Measurements from ENCODE around the gene SNTG2.
A peak's percentile ranks its signal among the peaks of the same experiment; 100 is the strongest.

SNTG2 gene

DNA sequence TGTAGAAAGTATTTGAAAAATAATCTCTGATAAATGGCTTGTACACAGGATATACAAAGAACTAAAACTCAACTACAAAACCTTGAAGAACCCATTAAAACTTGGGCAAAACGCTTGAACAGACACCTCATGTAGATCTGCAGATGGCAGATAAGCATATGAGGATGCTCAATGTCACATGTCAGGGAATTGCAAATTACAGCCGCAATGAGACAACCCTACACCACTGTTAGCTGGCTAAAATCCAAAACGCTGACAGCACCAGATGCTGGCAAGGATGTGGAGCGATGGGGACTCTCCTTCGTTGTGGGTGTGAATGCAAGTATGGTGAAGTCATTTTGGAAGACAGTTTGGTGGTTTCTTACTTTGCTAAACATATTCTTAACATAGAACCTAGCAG lies 53.7 kb downstream of the SNTG2 start:
- DNase-seq, result no peak

DNA sequence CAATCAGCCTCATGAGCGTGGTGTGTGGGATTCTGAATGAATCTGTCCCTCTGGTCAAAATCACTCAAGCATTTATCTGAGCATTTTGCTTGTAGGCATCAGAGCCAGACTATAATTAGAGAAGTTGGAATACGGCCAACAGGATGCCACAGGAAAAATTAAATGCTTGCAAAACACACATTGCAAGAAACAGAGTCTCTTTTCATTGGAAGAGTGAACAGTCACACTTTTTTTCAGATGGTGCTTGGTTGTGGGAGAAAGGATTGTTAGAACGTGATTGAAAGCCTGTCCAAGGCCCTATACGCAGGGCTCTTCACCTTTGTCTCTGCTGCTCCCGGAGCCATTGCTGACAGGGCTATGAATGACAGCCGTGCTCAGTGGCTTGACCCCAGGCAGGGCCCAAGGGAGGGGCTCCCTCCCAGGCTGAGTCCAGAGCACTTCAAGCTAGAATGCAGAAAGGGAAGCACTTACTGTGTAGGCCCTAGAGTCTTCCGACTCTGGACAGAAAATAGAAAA lies 59.8 kb downstream of the SNTG2 start:
- DNase-seq, result peak; percentile 6

DNA sequence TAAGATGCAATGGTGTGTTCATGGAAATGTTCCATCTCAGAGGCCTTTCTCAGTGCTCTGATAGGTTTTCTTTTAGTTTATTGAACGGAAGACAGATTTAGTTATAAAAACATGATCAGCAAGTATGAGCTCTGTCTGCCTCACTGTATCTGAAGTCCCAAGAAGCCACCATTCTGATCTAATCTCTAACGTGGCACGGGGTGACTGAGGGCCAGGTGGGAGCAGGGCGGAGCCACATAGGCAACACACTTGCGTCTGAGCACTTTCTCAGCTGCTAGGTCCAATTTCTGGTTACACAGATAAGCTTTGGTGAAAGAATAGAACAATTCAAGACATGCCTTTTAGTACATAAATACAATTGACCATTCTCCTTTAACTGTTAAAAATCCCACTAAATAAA lies 60.4 kb downstream of the SNTG2 start:
- DNase-seq, result no peak

DNA sequence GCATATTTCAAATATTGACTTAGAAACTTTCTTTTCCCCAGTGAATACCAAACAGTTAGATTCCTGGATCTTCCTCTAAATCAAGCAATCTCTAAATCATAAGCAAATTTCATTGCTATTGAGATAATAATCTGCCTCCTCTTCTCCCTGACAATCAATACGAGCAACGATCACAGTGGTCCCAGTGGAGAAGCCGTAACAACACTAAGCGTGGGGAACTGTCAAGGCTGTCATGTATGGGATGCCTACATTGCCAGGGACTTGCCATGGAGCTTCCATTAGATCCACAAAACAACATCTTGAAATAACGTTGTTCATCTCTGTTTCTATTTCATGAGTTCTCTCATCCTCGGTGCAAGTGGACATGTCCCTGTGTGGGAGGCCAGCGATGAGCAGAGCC lies 61.3 kb downstream of the SNTG2 start:
- DNase-seq, result no peak

DNA sequence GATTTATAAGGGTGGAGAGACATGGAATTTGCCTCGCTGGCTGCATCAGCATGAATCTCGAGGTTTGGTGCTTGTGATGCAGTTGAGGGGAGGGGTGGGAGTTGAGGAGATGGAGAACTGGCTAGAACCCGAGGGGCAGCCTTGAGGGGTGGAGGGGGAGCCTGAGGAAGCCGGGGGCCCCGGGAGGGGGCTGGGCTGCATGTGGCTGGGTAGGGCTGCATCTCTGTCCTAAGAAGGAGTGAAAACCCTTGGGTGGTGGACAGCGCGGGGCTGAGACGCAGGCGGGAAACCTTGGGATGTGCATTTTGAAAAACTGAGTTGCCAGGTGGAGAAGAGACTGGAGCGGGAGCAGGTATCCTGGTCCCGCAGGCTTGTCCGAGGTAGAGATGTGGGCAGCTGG lies 64.2 kb downstream of the SNTG2 start:
- DNase-seq, result no peak

DNA sequence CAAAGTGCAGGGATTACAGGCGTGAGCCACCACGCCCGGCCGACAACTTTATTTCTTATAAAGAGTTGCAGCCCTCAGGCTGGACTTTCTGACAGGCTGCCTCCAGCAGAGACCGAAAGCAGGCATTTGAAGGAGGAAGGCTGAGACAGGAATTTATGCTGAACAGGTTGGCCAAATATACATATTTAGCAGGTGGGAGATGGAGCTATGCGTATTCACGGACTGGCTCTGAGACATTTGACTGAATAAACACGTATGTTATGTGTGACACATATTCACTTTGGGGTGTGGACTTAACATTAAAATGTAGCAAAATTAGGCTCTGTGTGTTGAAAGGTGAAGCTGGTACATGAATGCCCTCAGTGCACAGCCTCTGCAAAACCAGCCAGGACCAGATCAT lies 65.9 kb downstream of the SNTG2 start:
- no peak for DNase-seq

DNA sequence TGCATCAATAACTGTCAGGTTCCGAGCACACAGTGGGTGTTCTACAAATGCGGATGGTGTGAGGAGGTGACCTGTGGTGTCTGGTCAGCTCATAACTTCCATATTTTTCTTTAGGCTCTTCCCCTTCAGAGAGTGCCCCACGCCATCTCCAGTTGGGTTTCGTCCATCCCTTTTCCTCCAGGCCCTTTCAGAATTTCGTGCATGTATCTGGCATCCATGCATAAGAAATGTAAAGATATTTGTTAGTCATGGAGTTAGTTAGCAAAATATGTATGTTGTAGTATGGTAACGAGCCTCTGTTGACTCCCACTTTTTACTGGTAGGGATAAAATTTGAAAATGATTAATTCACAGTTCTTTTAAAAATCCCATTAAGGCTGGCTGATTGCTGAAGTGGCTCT lies 67.2 kb downstream of the SNTG2 start:
- no peak for DNase-seq

DNA sequence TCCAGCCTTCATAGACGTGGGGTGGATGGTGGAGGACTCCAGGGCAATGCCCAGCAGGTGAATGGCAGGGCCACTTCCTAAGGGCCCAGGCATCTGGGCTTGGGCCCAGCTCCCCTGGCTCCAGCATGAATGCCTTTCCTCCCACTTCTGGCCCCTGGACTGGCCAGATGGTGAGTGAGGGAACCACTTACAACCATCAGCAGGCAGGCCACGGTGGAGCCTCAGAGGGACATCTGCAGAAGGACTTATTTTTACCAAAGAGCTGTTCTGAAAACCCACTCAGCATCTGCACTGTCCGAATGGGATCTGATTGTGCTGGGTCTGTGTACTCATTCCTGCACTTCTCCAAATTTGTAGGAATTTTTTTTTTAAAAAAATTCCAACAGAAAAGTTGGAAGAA lies 69.6 kb downstream of the SNTG2 start:
- no peak for DNase-seq

DNA sequence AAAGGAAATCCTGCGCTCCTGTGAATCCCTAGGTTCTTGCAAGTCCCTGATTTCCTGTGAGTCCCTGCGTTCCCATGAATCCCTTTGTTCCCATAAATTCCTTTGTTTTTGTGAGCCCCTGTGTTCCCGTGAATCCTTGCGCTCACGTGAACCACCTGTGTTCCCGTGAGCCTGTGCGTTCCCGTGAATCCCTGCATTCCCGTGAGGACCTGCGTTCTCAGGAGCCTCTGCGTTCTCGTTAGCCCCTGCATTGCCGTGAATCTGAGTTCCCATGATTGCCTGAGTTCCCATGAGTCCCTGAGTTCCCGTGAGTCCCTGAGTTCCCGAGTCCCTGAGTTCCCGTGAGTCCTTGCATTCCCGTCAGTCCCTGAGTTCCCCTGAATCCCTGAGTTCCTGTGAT lies 71.5 kb downstream of the SNTG2 start:
- no peak for DNase-seq

DNA sequence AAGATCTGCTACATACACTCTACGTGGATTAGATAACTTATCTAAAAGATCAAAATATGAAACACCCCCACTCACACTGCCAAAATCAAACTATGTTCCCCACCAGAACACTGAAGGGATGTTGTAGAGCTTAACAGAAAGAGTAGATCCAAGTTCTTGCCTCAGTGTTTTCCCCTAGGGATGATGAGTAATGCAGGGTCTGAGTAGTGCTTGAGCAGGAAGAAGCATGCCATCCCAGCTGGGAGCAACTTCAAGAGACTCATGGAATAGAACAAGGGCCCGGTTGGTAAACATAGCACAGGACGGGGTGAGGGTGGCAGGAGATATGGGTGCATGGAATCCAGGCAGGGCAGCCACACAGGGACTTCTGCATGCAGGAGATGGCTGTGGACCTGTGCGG lies 74.3 kb downstream of the SNTG2 start:
- no peak for DNase-seq

DNA sequence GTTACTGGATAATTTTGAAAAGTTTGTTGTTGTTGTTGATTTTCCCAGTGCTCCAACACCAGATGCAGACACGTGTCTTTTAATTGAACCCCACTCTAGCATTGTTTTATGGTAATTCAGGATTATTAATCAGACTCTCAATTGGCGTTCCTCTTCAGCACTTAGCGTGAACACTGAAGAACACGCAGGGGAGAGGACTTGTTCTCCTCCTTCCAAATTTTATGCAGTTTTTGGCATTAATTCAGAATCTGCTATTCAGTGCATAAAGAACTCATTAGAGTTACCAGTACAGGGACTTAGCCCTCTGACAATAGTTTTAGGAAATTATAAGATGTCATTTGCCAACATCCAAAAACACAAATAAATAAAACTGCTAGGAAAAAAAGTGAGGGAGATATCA lies 75.5 kb downstream of the SNTG2 start:
- DNase-seq, result no peak

DNA sequence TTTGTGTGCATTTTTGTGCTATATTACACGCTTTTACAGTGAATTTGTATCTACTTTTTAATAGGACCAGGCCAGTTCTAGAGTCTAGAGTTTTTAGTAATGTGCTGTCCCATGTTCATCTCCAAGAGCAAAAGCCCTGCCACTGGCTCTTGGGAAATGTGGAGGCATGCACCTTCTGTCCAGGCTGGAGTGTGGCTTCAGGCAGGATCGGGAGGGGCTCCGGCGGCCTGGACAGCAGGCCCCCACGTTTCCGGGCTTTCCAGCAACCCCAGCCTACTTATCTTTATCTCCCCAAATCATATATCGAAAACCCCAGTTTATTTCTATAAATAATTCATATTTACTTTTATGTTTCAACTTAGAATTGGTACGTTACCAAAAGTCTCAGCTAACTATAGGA lies 78.2 kb downstream of the SNTG2 start:
- DNase-seq, result no peak

DNA sequence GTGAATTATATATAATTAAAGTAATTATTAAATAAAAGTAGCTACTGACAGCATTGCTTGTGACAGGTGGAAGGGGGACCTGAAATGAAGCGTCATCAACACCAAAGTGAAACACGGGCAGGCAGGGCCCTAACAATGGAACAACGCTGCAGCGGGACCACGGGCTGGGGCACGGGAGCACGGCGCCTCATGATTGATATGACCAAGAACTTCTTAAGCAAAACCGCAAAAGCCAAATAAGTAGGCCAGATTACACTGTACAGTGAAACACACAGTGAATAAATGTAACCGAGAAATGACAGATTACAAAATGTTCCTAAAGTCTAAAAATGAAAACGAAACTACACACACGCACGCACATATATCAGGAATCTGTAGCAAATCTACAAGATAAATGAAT lies 81.4 kb downstream of the SNTG2 start:
- DNase-seq, result no peak

DNA sequence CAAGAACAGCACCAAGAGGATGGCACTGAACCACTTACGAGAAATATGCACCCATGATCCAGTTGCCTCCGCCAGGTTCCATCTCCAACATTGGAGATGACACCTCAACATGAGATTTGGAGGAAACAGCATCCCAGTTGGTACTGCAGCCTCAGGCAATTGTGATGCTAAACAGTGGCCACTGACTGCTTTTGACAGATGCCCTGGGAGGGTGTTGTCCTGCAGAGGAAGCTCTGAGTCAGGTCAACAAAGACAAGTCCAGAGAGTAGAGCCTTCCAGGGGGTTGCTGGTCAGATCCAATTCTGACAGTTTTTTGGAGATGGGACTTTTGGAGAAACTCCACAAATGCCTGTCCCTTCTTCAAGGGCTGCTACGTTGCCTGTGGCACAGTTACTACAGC lies 82.4 kb downstream of the SNTG2 start:
- no peak for DNase-seq

DNA sequence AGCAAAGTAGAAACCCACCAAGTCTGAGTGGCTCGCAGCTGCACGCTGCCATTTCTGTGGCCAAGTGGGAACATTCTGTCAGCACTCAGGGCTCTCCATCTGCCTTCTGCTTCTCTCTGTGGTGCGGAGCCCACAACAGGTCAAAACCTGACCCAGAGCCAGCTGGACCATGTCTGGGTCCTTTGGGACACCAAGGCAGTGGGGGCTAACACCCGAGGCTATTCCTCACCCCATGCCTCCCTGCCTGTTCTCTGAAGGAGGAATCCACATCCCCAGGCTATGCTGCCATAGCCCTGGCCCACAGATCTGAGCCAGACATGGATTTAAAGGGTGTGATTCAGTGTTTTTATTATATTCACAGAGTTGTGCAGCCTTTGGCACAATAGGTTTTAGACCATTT lies 86.4 kb downstream of the SNTG2 start:
- no peak for DNase-seq

DNA sequence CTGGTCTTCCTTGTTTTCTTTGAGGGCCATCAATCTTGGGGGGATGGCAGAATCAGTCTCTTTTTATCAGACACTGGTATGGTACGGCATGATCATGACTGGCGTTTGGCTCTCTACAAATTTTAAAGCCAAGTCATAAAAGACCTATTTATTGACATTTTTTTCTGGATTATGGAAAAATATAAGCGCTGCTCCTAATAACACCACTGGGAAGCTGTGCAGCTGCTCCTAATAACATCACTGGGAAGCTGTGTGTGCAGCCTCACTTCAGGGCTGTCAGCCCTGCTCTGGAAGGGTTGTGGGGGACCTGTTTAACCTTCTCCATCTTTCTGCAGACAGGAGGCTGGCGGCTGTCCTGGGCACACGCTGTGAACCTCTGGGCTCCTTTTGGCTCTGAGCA lies 88.9 kb downstream of the SNTG2 start:
- DNase-seq, result no peak

DNA sequence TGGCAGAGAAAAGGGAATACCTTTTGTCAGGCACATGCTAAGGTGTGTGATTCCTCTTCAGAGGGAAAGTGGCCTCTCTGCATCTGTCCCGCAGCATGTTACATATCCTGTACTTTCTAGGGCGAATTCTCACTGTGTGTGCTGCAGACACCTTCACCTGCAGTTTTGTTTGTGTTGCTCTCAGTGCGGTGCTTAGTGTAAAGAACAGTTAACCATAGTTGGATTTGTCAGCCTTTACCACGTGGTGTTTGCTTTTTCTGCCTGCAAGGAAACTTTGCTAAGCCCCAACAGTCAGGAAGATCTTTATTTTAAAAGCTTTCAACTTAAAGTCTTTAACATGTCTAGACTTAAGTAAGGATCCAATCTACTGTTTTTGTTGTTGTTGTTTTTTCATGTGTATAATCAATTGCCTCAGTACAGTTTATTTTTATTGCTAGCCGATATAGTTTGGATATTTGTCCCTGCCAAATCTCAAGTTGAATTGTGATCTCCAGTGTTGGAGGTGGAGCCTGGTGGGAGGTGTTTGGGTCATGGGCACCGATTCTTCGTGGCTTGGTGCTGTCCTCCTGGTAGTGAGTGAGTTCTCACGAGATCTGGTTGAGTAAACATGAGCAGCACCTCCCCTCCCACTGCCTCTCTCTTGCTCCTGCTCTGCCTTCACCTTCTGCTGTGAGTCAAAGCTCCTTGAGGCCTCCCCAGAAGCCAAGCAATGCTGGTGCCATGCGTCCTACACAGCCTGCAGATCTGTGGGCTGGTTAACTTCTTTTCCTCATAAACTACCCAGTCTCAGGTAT lies 90.6 kb downstream of the SNTG2 start:
- DNase-seq, result no peak

DNA sequence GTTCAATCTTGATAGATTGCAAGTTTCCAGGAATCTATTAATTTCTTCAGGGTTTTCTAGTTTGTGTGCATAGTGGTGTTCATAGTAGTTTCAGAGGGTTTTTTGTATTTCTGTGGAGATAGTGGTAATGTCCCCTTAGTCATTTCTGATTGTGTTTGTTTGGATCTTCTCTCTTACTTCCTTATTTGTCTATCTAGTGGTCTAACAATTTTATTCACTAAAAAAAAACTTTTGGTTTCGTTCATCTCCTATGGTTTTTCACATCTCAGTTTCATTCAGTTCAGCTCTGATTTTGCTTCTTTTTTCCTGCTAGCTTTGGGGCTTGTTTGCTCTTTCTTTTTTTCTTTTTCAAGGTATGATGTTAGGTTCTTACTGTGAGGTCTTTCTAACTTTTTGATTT lies 94.5 kb downstream of the SNTG2 start:
- DNase-seq, result no peak

DNA sequence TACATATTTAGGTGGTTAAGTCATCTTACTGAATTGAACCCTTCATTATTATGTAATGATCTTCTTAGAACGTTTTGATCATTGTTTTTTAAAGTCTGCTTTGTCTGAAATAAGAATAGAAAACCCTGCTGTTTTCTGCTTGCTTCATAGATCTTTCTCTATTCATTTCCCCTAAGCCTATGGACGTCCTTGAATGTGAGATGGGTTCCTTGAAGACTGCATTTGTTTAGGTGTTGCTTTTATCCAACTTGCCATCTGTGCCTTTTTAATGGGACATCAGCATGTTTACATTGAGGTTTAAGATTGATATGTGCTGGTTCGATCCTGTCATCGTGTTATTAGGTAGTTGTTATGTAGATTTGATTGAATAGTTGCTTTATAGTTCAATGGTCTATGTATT lies 95.4 kb downstream of the SNTG2 start:
- DNase-seq, result no peak

DNA sequence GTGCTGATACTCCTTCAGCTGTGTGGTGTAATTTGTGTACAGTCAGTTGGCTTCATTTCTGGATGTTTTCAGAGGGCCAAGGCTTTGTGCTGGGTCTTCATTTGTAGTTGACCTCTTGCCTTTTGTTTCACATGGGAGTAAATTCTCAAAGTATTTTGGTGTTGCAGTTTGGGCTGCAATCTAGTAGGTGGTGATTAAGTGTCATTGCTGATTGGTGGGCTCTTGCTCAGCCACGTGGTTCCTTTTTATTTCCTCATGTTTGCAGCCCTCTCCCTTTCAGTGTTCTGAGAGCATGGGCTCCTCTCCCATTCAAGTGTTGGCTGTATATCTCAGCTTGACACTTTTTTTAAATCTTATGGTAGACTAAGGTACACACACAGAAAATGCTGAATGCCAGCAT lies 96.8 kb downstream of the SNTG2 start:
- no peak for DNase-seq

DNA sequence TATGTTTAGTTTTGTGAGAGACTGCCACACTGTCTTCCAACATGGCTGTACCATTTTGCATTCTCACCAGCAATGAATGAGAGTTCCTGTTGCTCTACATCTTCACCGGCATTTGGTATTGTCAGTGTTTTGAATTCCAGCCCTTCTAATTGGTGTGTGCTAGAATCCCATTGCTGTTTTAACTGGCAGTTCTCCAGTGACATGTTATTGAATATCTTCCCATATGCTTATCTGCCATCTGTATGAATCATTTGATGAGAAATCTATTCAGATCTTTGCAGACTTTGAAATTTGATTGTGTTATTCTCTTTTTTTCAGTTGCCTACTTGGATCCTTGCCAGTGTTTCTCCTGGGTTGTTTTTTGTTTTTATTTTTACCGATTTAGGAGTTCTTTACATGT lies 99.0 kb downstream of the SNTG2 start:
- no peak for DNase-seq

DNA sequence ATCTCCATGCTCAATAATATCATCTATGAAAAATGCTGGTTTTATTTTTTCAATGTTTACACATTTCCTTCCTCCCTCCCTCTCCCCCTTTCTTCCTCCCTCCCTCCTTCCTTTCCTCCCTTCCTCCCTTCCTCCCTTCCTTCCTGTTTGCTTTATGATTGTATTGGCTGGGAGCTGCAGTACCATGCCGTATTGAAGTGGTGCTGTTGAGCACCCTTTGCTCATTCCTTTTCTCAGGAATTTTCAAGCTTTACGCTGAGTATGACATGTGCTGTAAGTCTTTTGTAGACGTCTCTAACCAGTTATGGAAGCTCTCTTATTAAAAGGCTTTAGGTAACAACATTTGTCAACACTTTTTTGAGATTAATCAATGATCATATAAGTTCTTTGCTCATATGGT lies 100.4 kb downstream of the SNTG2 start:
- no peak for DNase-seq

DNA sequence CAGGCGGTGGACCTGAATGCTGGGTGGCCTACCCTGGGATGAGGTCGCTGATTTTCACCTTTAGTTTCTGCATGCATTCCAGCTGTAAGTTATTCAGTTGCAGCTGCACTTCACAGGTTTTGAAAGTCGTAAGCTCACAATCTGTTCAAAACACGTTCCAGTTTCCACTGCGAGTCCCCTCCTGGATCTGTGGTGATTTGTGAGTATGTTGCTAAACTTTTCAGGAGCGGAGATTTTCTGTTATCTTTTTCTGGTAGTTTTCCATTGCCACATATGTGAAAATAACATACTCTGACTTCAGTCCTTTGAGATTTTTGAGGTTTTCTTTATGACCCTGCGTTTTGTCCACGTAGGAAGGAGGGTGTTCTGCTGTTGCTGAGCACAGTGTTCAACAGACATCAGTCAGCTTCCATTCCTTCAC lies 102.1 kb downstream of the SNTG2 start:
- DNase-seq, result no peak

DNA sequence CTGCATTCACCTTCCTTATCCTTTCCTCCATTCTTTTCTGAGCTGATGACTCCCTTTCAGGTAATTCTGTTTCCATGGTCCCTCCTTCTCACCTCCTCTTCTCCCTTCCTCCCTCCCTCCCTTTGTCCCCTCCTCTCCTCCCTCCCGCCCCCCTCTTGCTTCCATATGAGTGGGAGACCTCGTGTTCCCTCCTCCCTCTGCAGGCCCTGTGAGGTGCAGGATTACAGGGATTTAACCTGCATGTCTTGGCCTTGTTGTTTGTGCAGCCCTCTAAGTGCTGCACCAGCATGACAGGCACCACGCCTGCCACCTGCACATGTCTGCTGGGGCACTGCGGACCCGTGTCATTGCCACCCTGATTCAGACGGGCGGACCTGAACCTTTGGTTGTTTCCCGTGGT lies 103.1 kb downstream of the SNTG2 start:
- DNase-seq, result no peak

DNA sequence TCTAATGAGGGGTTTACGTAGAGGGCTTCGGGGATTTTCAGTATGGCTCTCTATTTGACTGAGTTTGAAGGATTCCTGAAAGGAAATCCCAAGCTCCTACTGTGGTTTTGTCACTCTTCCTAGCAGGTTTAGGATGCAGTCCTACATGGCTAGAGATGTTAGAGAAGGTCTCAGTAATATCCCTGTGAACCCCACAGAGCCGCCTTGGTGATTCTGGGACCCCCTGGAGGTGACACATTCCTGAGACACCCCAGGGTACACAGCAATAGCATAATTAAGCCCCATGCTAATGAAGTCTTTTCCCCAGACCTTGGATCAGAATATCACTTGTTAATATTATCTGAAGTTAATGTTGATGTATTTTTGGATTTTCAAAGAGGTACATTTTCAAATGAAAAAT lies 103.8 kb downstream of the SNTG2 start:
- DNase-seq, result no peak

Data from suppressor macrophage treated with lipopolysaccharide for 4 hours (primary cell).